Stimulated activated CD8-positive, alpha-beta memory T cell treated with anti-CD3 and anti-CD28 coated beads, Interleukin-12 subunit alpha, Interleukin-12 subunit beta, amount 100 ng/mL, for 24 hours (primary cell): Measurements from ENCODE around the gene CPA5.
"Not testable (repeated sequence)": the region's sequence is repeated elsewhere in the genome, so short reads cannot be mapped to it uniquely, and the experiment has no call there.

ENCODE experiments used
- DNase-seq: peaks from one replicate; pipeline ENCODE4 v3.0.0-alpha.2; 2020; ENCODE audit errors: extremely low read depth

Gene CPA5

GRCh38 chr7:130358471-130358870 lies 13.9 kb downstream of the CPA5 start:
- DNase-seq: no peak

- no peak for DNase-seq
Observed at GRCh38 chr7:130359276-130359857, 14.8 kb downstream of the CPA5 start.

- no peak for DNase-seq
Observed at GRCh38 chr7:130360518-130360917, 15.9 kb downstream of the CPA5 start.

- DNase-seq: no peak
Observed at GRCh38 chr7:130361681-130362080, 17.1 kb downstream of the CPA5 start.

GRCh38 chr7:130362251-130362816 lies 17.7 kb downstream of the CPA5 start:
- DNase-seq: no peak

GRCh38 chr7:130363026-130363847 lies 18.6 kb downstream of the CPA5 start:
- peak; percentile 21 for DNase-seq

- DNase-seq: no peak
Observed at GRCh38 chr7:130364451-130364850, 19.8 kb downstream of the CPA5 start.

- DNase-seq: no peak
Observed at GRCh38 chr7:130365088-130365487, 20.5 kb downstream of the CPA5 start.

- no peak for DNase-seq
Observed at GRCh38 chr7:130365511-130366441, 21.2 kb downstream of the CPA5 start.

- DNase-seq: no peak
Observed at GRCh38 chr7:130366564-130366963, 21.9 kb downstream of the CPA5 start.

GRCh38 chr7:130367088-130367755 lies 22.6 kb downstream of the CPA5 start:
- DNase-seq: no peak

- no peak for DNase-seq
Observed at GRCh38 chr7:130367836-130368746, 23.5 kb downstream of the CPA5 start.

- DNase-seq: no peak
Observed at GRCh38 chr7:130369110-130369711, 24.6 kb downstream of the CPA5 start.

GRCh38 chr7:130369831-130370550 lies 25.4 kb downstream of the CPA5 start:
- DNase-seq: no peak

GRCh38 chr7:130371046-130371445 lies 26.4 kb downstream of the CPA5 start:
- no peak for DNase-seq

- DNase-seq: no peak
Observed at GRCh38 chr7:130372402-130373165, 28.0 kb downstream of the CPA5 start.

GRCh38 chr7:130374507-130374906 lies 29.9 kb downstream of the CPA5 start:
- DNase-seq: no peak

GRCh38 chr7:130376461-130376860 lies 31.8 kb downstream of the CPA5 start:
- DNase-seq: not testable (repeated sequence)

- no peak for DNase-seq
Observed at GRCh38 chr7:130377178-130377577, 32.6 kb downstream of the CPA5 start.
